ENCODE measurements around the gene OAT. TPM values are rescaled to one million over a fixed set of nuclear protein-coding genes. Genes with fewer than 3 reads are reported as not detected.

Gene OAT
- polyA plus RNA-seq, 1 of the 3 experiments (the other 2 are of a cell fraction) = 65.7 TPM

DNA sequence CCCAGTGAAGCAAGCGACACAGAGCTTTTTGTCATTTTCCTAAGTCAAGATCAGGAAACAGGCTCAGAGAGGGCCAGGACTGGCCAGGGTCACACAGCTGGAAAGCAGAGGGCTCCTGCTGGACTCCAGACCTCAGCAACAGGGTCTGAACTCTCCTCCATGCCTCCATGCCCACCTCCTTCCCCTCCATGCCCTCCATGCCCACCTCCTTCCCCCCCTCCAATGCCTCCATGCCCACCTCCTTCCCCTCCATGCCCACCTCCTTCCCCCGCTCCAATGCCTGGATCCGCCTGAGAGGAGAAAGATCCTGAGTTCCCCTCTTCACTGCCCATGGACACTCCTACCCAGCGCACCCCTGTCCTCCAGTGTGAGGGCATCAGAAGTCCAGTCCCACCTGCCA lies 51.3 kb downstream of the OAT start:
- no peak overlapping the region for H3K27ac ChIP-seq (ENCODE audit: low read depth in 2 of 2, low read length in 1 of 2)
- no peak for DNase-seq
- no peak overlapping the region for H3K4me3 ChIP-seq (ENCODE audit: low read depth in 2 of 2, low read length in 1 of 2)
- H3K79me2 ChIP-seq (ENCODE audit: insufficient read depth) = no peaks in the 10 kb centered on the region
- no peaks in the 10 kb centered on the region for H3K9me2 ChIP-seq
- H3F3A ChIP-seq (replicated peaks; ENCODE audit: insufficient read depth) = no peaks in the 10 kb centered on the region
- no peak overlapping the region for H3K4me2 ChIP-seq
- no peak overlapping the region for H2AFZ ChIP-seq (ENCODE audit: low read depth)
- ChIA-PET POLR2A (no interaction called here), CTCF (no interaction called here)
- H3K27me3 ChIP-seq (ENCODE audit: insufficient read depth) = no peaks in the 10 kb centered on the region
- TF ChIP-seq SIN3A (IDR thresholded peaks at IDR 0.05; ENCODE audit: borderline replicate concordance, low read depth, low read length) = no peak
- no peak for TF ChIP-seq ELF1 (IDR thresholded peaks at IDR 0.05)
- no peaks in the 10 kb centered on the region for H4K20me1 ChIP-seq (ENCODE audit: insufficient read depth)
- H3K36me3 ChIP-seq (replicated peaks in 1 of 2; ENCODE audit: control insufficient read depth in 1 of 2, insufficient read depth in 2 of 2, low read length in 1 of 2) = no peaks in the 10 kb centered on the region
- WGBS (ENCODE audit: low lambda C conversion rate) = 77% methylated on average over 3 of the region's 4 CpGs
- no peaks in the 10 kb centered on the region for H3K9me3 ChIP-seq
- H3K9ac ChIP-seq = no peak overlapping the region
- no peaks in the 10 kb centered on the region for H3K4me1 ChIP-seq (ENCODE audit: control insufficient read depth in 1 of 2, insufficient read depth in 2 of 2, low read depth in 1 of 2, low read length in 1 of 2)

- Histone ChIP-seq H3K4me1 (ENCODE audit: control insufficient read depth in 1 of 2, insufficient read depth in 2 of 2, low read depth in 1 of 2, low read length in 1 of 2) (no peaks in the 10 kb centered on the region), H3K36me3 (replicated peaks in 1 of 2; ENCODE audit: control insufficient read depth in 1 of 2, insufficient read depth in 2 of 2, low read length in 1 of 2) (no peaks in the 10 kb centered on the region), H3K27ac (ENCODE audit: low read depth in 2 of 2, low read length in 1 of 2) (no peak overlapping the region), H3K4me2 (no peak overlapping the region), H3K79me2 (ENCODE audit: insufficient read depth) (no peaks in the 10 kb centered on the region), H3K27me3 (ENCODE audit: insufficient read depth) (no peaks in the 10 kb centered on the region), H3F3A (replicated peaks; ENCODE audit: insufficient read depth) (no peaks in the 10 kb centered on the region), H3K9ac (no peak overlapping the region), H3K9me2 (no peaks in the 10 kb centered on the region), H3K9me3 (no peaks in the 10 kb centered on the region), H4K20me1 (ENCODE audit: insufficient read depth) (no peaks in the 10 kb centered on the region), H2AFZ (ENCODE audit: low read depth) (no peak overlapping the region), H3K4me3 (ENCODE audit: low read depth in 2 of 2, low read length in 1 of 2) (no peak overlapping the region)
- POLR2A ChIA-PET = interaction anchor here (0.6 kb wide), 1 partner anchor 9 kb away, joined by 4 read pairs; no protein-coding TSS in a partner anchor
- TF ChIP-seq CHD2 (IDR thresholded peaks at IDR 0.05; ENCODE audit: low read length, partially characterized antibody) (no peak), IRF3 (IDR thresholded peaks at IDR 0.05; ENCODE audit: low read depth, low read length) (no peak), RAD21 (IDR thresholded peaks at IDR 0.05; ENCODE audit: low read length) (no peak), TEAD4 (IDR thresholded peaks at IDR 0.05; ENCODE audit: borderline replicate concordance, insufficient read depth) (no peak), RFX5 (IDR thresholded peaks at IDR 0.05; ENCODE audit: low read length) (no peak), SIN3A (IDR thresholded peaks at IDR 0.05; ENCODE audit: borderline replicate concordance, low read depth, low read length) (no peak), EP300 (IDR thresholded peaks at IDR 0.05; ENCODE audit: borderline replicate concordance in 1 of 2, low read depth in 1 of 2, low read length in 1 of 2) (no peak), TCF12 (IDR thresholded peaks at IDR 0.05) (no peak), FOXJ3 (CRISPR knock-in tag; IDR thresholded peaks at IDR 0.05) (no peak), PBX3 (IDR thresholded peaks at IDR 0.05) (no peak), FOSL2 (IDR thresholded peaks at IDR 0.05; ENCODE audit: borderline replicate concordance, low read depth) (no peak), ZBTB33 (IDR thresholded peaks at IDR 0.05; ENCODE audit: borderline replicate concordance, low read depth) (no peak), GABPA (IDR thresholded peaks at IDR 0.05; ENCODE audit: low read depth) (no peak), NFIC (IDR thresholded peaks at IDR 0.05; ENCODE audit: borderline replicate concordance) (no peak), YY1 (IDR thresholded peaks at IDR 0.05; ENCODE audit: low read depth) (no peak), TAF1 (IDR thresholded peaks at IDR 0.05; ENCODE audit: borderline replicate concordance, low read depth, low read length) (no peak)
- TF ChIP-seq, protein P1, sequence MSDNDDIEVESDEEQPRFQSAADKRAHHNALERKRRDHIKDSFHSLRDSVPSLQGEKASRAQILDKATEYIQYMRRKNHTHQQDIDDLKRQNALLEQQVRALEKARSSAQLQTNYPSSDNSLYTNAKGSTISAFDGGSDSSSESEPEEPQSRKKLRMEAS (IDR thresholded peaks at IDR 0.05; ENCODE audit: low read depth) = no peak
- TF ChIP-seq, protein P2, sequence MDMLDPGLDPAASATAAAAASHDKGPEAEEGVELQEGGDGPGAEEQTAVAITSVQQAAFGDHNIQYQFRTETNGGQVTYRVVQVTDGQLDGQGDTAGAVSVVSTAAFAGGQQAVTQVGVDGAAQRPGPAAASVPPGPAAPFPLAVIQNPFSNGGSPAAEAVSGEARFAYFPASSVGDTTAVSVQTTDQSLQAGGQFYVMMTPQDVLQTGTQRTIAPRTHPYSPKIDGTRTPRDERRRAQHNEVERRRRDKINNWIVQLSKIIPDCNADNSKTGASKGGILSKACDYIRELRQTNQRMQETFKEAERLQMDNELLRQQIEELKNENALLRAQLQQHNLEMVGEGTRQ (IDR thresholded peaks at IDR 0.05; ENCODE audit: borderline replicate concordance, low read depth, low read length) = no peak
- 21% methylated on average over 3 of the region's 7 CpGs for whole genome bisulfite sequencing (ENCODE audit: low lambda C conversion rate)
- no peak for DNase-seq
- CTCF ChIA-PET = interaction anchor here (2.5 kb wide), 1 partner anchor 16 kb away, joined by 7 read pairs; no protein-coding TSS in a partner anchor
Observed at GRCh38 chr10:124366825-124367224, 51.9 kb downstream of the OAT start.

Data from SK-N-SH (cell line).